ENCODE measurements around the gene SLC35B1.

DNA sequence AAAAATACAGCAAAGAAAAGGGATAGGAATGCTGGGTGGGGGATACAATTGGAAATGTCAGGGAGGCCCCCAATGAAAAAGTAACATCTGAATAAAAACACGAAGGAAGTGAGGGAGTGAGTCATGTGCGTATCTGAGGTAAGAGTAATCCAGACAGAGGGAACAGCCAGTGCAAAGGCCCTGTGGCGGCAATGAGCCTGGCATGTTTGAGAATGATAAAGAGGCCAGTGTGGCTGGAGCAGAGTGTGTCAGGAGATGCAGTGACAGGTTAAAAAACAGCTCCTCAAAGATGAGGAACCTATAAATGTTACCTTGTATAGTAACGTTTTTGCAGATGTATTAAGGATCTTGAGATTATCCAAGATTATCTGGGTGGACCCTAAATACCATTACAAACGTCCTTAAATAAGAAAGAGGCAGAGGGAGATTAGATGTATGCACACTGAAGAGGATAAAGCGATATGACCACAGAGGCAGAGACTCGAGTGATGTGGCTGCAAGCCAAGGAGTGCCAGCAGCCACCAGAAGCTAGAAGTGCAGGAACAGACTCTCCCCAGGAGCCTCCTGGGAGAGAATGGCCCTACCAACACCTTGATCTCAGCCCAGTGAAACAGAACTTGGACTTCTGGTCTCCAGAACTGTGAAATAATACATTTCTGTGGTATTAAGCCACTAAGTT lies 17.8 kb upstream of the SLC35B1 start:
- TF ChIP-seq, protein P1, sequence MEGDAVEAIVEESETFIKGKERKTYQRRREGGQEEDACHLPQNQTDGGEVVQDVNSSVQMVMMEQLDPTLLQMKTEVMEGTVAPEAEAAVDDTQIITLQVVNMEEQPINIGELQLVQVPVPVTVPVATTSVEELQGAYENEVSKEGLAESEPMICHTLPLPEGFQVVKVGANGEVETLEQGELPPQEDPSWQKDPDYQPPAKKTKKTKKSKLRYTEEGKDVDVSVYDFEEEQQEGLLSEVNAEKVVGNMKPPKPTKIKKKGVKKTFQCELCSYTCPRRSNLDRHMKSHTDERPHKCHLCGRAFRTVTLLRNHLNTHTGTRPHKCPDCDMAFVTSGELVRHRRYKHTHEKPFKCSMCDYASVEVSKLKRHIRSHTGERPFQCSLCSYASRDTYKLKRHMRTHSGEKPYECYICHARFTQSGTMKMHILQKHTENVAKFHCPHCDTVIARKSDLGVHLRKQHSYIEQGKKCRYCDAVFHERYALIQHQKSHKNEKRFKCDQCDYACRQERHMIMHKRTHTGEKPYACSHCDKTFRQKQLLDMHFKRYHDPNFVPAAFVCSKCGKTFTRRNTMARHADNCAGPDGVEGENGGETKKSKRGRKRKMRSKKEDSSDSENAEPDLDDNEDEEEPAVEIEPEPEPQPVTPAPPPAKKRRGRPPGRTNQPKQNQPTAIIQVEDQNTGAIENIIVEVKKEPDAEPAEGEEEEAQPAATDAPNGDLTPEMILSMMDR (IDR thresholded peaks at IDR 0.05; ENCODE audit: low read length) = no peak
- no peak for TF ChIP-seq EZH2 (IDR thresholded peaks at IDR 0.05; ENCODE audit: borderline replicate concordance, low read length)
